Activated CD8-positive, alpha-beta memory T cell treated with anti-CD3 and anti-CD28 coated beads, Interleukin-2, amount 10 ng/mL, durations not matched to agents 7 days and 5 days (primary cell): ENCODE data around the gene SETD2. TPM values are rescaled to one million over a fixed set of nuclear protein-coding genes. Genes with fewer than 3 reads are reported as not detected.

Source experiments
- ATAC-seq: fragments of 150-1000 bp; cut with Tn5 transposase; one replicate; pipeline ENCODE4 v1.10.0; 2021; ENCODE audit warnings: moderate library complexity
- CTCF ChIA-PET: fragments of 350-600 bp; sonication (Branson Sonifier 250); formaldehyde crosslinking; loops from one replicate; lab custom pipeline; 2021; ENCODE audit warnings: antibody characterized with exemption; lab: Charles Lee
- DNase-seq: peaks from one replicate; pipeline ENCODE4 v3.0.0-alpha.2; 2020
- H3K27ac Mint-ChIP-seq: one replicate; pipeline ENCODE4 v1.8.0; 2021; ENCODE audit warnings: mild to moderate bottlenecking, mixed read lengths
- H3K27me3 Mint-ChIP-seq: one replicate; pipeline ENCODE4 v1.8.0; 2021; ENCODE audit warnings: mixed read lengths
- H3K36me3 Mint-ChIP-seq: one replicate; pipeline ENCODE4 v1.8.0; 2021; ENCODE audit warnings: mild to moderate bottlenecking, mixed read lengths
- H3K4me1 Mint-ChIP-seq: one replicate; pipeline ENCODE4 v1.8.0; 2021; ENCODE audit warnings: mixed read lengths
- H3K4me3 Mint-ChIP-seq: one replicate; pipeline ENCODE4 v1.8.0; 2021; ENCODE audit warnings: mild to moderate bottlenecking, moderate library complexity, mixed read lengths
- H3K9me3 Mint-ChIP-seq: one replicate; pipeline ENCODE4 v1.8.0; 2022; ENCODE audit warnings: low read depth, mixed read lengths
- total RNA-seq, 2 experiments: library from RNA; stranded (reverse); gene quantifications; one replicate each; pipeline ENCODE4 v1.2.3, GENCODE V29; 2021

Gene SETD2
- total RNA-seq, 2 experiments from 2014 or later, result 38.0 to 43.3 TPM

DNA sequence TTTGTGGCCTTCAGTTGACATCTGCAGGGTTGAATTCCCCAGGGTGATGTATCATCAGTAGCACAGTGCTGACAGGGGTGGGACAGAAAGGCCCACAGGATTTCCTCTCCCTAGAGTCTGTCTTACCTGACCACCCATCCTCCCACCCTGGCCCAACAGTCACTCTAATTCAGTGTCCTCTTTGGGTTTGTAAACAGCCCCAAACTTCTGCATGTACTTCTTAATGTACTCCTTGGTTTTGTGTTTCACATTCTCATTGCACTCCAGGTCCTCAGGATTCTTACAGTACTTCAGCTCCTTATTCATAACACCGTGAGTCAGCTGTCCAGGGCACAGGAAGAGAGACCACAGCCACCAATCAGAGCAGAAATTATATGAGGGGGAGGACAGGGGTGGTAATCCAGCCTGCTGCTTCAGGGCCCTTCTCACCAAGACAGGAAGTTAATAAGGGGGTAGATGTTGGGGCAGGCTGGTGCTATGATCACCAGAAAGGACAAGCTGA lies 146.9 kb downstream of the SETD2 start:
- peak; percentile 82 for DNase-seq
- H3K4me1 Mint-ChIP-seq, result peaks cover 62% of the 10 kb centered on the region

DNA sequence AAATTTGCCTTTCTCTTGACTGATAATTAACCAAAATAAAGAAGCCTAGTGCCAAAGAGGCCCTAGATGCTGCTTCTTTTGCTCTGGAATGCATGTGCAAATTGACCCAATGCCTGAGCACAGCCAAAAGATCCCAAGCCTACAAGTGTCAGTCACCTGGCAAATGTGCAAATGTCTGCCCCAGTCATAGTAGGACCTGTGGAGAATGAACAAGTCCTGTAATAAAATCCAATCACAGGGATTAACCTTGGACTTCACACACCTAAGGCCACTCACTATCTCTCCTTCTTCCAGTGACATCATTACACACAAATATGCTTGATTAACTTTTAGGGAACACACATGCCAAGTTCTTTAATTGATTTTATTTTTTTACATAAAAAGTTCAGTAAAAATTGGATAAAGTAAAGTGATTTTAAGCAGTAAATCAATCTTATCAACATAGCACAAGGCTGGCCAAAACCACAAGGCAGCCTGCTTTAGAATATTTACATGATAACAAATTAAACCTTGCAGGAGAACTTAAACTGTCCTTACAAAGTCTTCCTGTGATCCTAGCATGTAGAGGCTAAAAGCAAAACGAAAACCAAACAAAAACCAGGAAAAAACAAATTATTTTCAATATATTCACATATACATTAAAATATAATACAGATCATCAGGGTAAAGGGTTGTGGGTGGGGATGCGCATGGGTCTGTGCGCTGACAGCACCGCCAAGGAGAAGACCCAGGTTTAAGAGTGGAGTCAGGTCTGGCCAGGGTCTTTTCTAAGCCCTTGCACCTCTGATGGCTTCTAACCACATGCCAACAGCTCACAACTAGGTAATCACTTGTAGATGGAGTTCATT lies 147.6 kb downstream of the SETD2 start:
- DNase-seq (no peak), ATAC-seq (no peak)
- Mint-ChIP-seq H3K27me3 (no peaks in the 10 kb centered on the region), H3K9me3 (no peaks in the 10 kb centered on the region), H3K4me3 (peak overlapping the region; percentile 19), H3K36me3 (peaks cover 12% of the 10 kb centered on the region), H3K4me1 (peaks cover 67% of the 10 kb centered on the region), H3K27ac (peak overlapping the region; percentile 88)
- CTCF ChIA-PET, result interaction anchor here (0.8 to 2.3 kb wide), 9 partner anchors 8 to 308 kb away, joined by 3 to 7 read pairs (median 4); partner anchors contain the start of genes NBEAL2 and SETD2

More for the DNA sequence above, 146.9 kb downstream of the SETD2 start:
- ATAC-seq, result peak; percentile 77
- CTCF ChIA-PET, result interaction anchor here (0.6 to 2.3 kb wide), 10 partner anchors 9 to 307 kb away, joined by 3 to 7 read pairs (median 4); partner anchors contain the start of genes NBEAL2 and SETD2
- H3K27ac Mint-ChIP-seq, result peak overlapping the region; percentile 88
- peak overlapping the region; percentile 19 for H3K4me3 Mint-ChIP-seq
- H3K27me3 Mint-ChIP-seq, result no peaks in the 10 kb centered on the region
- no peaks in the 10 kb centered on the region for H3K9me3 Mint-ChIP-seq
- peaks cover 12% of the 10 kb centered on the region for H3K36me3 Mint-ChIP-seq

DNA sequence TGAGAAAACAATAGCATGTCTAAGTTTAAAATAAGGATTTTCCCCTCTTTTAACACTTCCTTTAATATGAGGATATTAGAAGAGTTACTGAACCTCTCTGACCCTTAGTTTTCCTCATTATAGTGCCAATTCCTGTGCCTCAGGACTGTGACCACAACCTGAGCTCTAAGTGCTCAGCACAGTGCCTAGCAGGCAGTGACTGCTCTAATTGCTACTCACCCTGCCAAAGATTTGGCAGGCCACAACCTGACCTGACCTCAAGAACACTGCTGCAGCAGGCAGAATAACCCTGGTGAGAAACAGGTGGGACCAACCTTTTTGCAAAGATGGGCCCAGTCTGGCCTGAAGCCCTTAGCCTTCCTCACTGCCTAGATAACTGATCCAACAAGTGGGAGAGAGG lies 148.8 kb downstream of the SETD2 start:
- Mint-ChIP-seq H3K36me3 (peaks cover 11% of the 10 kb centered on the region), H3K9me3 (no peaks in the 10 kb centered on the region), H3K4me1 (peaks cover 70% of the 10 kb centered on the region), H3K27me3 (no peaks in the 10 kb centered on the region), H3K4me3 (no peak overlapping the region), H3K27ac (peak overlapping the region; percentile 64)
- ATAC-seq (no peak), DNase-seq (peak; percentile 43)
- CTCF ChIA-PET, result no interaction called here

DNA sequence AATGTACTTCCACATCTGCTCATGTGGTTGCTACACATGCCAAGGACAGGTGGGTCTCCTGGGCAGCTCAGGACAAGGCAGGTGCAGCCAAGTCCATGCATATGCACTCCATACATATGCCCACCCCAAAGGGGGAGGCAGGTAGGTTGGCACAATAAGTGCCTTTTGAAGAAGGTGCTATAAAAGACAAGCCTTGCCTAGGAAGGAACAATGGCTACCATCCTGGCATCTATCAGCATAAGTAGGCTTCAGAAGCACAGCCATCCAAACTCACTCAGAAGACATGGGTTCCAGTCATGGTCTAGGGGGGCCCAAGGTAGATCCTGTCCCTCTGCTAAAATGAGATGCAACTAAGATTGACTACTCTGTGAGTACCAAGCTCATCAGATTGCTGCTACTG lies 149.9 kb downstream of the SETD2 start:
- no peak overlapping the region for H3K27ac Mint-ChIP-seq
- H3K9me3 Mint-ChIP-seq, result no peaks in the 10 kb centered on the region
- ATAC-seq (no peak), DNase-seq (no peak)
- peaks cover 66% of the 10 kb centered on the region for H3K4me1 Mint-ChIP-seq
- no peaks in the 10 kb centered on the region for H3K27me3 Mint-ChIP-seq
- H3K36me3 Mint-ChIP-seq, result peaks cover 9% of the 10 kb centered on the region
- no peak overlapping the region for H3K4me3 Mint-ChIP-seq
- CTCF ChIA-PET, result no interaction called here

DNA sequence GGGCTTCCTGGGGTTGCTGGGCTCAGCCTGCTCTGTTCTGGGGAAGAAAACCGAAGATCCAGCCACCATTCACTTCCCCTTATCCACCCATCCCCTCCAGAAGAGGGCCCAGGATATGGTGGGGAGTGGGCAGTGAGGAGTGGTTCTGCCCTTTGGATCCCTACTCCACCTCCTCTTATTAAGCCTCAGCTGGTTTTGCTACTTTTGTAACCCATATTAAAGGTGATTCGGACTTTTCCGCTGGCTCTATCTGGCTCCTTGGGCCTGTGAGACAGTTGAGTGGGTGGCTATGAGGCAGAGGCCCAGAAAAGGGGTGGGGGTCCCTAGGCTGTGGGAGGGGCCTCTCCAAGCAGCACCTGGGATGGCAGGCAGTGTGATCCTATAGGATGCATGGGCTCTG lies 150.7 kb downstream of the SETD2 start:
- no peaks in the 10 kb centered on the region for H3K9me3 Mint-ChIP-seq
- DNase-seq (no peak), ATAC-seq (no peak)
- no peaks in the 10 kb centered on the region for H3K27me3 Mint-ChIP-seq
- H3K36me3 Mint-ChIP-seq, result peaks cover 8% of the 10 kb centered on the region
- H3K4me1 Mint-ChIP-seq, result peaks cover 63% of the 10 kb centered on the region
- CTCF ChIA-PET, result interaction anchor here (1.2 kb wide), 1 partner anchor 16 kb away, joined by 3 read pairs; no protein-coding TSS in a partner anchor
- no peak overlapping the region for H3K27ac Mint-ChIP-seq
- no peak overlapping the region for H3K4me3 Mint-ChIP-seq

DNA sequence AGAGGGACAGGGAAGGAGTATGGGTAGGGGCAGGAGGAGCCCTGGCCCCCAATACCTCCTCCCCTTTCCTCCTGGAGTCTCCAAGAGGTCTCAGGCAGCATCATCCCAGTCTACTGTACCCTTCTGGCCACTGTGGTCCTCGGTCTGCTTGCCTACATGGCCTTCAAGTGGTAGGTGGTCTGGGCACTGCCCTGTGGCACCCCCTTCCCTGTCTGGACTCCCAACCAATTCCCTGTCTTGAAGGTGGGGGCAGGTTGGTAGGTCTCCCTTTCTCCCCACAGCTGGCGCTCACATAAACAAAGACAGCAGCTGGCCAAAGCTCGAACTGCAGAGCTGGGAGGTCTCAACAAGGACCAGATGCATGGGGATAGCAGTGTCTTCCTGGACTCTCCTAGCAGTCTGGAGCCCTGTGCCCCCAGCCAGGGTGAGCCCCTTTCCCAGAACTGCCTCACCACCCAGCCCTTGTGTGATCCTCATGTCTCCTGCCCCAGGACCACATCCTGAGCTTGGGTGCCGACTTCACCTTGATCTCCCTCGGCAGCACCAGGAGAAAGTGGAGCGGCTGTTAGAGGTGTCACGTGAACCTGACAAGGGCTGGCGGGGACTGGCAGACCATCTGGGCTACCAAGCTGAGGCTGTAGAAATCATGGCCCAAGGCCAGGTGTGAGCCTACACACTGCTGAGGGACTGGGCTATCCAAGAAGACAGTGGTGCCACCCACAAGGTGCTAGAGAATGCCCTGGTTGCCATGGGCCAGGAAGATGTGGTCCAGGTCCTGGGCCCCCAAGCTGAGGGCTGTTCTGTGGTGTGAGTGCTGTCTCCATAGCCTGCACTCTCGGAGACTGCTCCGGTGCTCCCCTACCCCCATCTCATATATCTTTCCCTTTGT lies 151.3 kb downstream of the SETD2 start:
- ATAC-seq (no peak), DNase-seq (no peak)
- Mint-ChIP-seq H3K27me3 (no peaks in the 10 kb centered on the region), H3K36me3 (peaks cover 7% of the 10 kb centered on the region), H3K27ac (no peak overlapping the region), H3K4me1 (peaks cover 59% of the 10 kb centered on the region), H3K4me3 (no peak overlapping the region), H3K9me3 (no peaks in the 10 kb centered on the region)
- CTCF ChIA-PET, result interaction anchor here (1.2 to 2.5 kb wide), 2 partner anchors 15 to 33 kb away, joined by 3 to 6 read pairs; partner anchors contain the start of gene NBEAL2

DNA sequence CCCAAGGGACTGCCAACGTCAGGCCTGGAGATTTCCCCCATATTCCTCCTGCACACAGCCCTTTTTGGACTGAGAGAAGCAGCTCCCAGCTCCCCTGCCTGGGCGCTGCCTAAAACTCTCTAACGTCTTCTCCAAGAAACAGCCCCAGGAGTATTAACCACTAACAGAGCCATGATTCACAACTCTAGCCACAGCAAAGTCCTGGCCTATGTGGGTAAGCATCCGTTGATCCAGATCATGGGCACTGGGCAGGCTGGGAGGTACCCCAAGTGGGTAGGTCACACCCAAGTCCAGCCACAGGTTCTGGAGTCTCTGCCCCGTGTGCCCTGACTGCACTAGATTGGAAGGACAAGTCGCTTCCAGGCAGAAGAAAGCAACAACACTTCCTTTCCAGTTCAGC lies 152.5 kb downstream of the SETD2 start:
- no peaks in the 10 kb centered on the region for H3K9me3 Mint-ChIP-seq
- H3K27ac Mint-ChIP-seq, result no peak overlapping the region
- H3K4me3 Mint-ChIP-seq, result no peak overlapping the region
- CTCF ChIA-PET, result interaction anchor here (1.0 to 2.5 kb wide), 6 partner anchors 8 to 102 kb away, joined by 3 to 6 read pairs (median 3); partner anchors contain the start of gene NBEAL2
- peaks cover 7% of the 10 kb centered on the region for H3K36me3 Mint-ChIP-seq
- no peak for DNase-seq
- peaks cover 47% of the 10 kb centered on the region for H3K4me1 Mint-ChIP-seq
- no peaks in the 10 kb centered on the region for H3K27me3 Mint-ChIP-seq
- no peak for ATAC-seq

DNA sequence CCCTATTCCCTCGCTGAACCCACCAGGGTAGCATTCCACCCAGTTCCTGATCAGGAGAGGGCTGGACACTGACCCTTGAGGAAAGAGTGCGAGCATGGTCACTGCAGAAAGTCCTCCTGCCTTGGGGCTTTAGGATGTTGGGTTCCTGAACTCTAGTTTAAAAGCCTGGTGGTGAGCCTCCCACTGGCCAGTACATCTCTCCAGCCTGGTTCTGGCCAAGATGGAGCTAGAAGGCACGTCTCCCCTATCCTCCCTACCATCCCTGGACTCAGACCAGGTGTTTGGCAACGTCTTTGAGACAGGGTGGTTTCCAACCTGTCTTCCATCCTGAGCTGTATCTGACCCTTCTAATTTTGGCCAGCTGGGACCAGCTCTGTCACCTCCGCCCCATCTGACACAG lies 153.0 kb downstream of the SETD2 start:
- CTCF ChIA-PET, result interaction anchor here (0.5 to 2.5 kb wide), 7 partner anchors 9 to 102 kb away, joined by 3 to 6 read pairs (median 3); partner anchors contain the start of gene NBEAL2
- H3K36me3 Mint-ChIP-seq, result peaks cover 9% of the 10 kb centered on the region
- H3K27me3 Mint-ChIP-seq, result no peaks in the 10 kb centered on the region

DNA sequence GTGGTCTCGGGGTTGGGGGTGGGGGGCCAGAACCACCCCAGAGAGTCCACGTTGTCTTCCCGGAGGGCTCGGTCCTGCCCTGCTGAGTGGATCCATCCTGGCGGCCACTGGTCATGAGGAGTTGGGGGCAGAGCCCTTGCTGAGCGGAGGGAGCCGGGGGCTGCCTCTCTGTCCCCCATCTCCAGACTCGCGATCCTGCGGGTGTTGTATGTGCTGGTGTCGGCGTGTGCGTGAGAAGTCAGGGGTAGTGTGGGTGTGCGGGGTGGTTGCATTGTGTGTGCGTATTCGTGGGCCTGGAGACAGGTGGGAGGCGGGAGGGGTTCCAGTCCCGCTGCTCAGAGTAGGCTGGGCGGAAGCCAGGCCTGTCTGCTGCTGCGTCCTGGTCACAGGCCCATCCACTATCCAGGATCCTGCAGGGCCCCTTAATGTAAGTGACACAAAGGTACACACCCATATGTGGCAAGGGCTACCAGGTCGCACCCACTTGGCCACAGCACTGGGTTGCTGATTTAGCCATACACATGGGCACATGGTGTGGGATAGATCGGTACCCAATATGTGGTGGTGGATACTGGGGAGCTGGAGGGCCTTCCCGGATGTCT lies 153.7 kb downstream of the SETD2 start:
- ATAC-seq, result no peak
- DNase-seq, result peak; percentile 39
- Mint-ChIP-seq H3K36me3 (peaks cover 12% of the 10 kb centered on the region), H3K27ac (peak overlapping the region; percentile 75), H3K27me3 (no peaks in the 10 kb centered on the region), H3K9me3 (no peaks in the 10 kb centered on the region), H3K4me3 (peak overlapping the region; percentile 59), H3K4me1 (peaks cover 36% of the 10 kb centered on the region)
- CTCF ChIA-PET, result interaction anchor here (0.9 to 2.5 kb wide), 5 partner anchors 9 to 87 kb away, joined by 3 to 6 read pairs (median 3); partner anchors contain the start of gene NBEAL2

More for the DNA sequence above, 153.0 kb downstream of the SETD2 start:
- Mint-ChIP-seq H3K4me3 (no peak overlapping the region), H3K4me1 (peaks cover 42% of the 10 kb centered on the region), H3K9me3 (no peaks in the 10 kb centered on the region), H3K27ac (no peak overlapping the region)
- ATAC-seq (no peak), DNase-seq (no peak)

DNA sequence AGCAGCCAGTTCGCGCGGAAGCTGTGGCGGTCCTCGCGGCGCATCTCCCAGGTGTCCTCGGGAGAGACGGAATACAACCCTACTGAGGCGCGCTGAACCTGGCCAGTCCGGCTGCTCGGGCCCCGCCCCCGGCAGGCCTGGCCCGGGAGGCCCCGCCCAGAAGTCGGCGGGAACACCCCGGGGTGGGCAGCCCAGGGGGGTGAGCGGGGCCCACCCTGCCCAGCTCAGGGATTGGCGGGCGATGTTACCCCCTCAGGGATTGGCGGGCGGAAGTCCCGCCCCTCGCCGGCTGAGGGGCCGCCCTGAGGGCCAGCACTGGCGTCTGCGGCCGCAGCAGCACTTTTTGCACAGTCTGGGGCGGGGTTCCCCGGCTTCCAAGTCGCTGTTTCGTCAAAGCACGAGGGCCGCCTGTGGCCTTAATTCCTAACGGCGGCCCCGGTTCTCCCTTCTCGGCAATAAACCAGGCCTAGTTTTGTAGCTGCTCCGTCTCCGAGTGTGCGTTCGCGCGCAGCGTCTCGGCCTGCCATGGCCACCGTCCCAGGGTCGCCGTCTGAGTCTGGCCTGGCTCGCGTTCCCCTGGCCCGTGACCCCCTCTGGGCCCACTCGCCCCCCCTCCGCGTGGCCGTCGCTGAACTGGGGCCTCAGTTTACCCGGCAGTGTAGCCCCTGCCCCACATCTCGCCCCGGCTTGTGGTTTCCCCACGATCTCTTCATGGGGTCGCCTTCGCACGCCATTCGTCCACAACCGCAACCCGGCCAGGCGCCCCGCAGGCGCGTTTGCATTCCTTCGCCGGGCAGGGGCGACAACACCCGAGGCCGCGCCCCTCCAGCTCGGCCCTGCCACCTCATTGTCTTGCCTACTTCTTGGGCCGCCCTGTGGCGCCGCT lies 154.4 kb downstream of the SETD2 start:
- Mint-ChIP-seq H3K36me3 (peaks cover 12% of the 10 kb centered on the region), H3K27me3 (no peaks in the 10 kb centered on the region), H3K4me1 (peaks cover 33% of the 10 kb centered on the region), H3K4me3 (peak overlapping the region; percentile 59), H3K27ac (peak overlapping the region; percentile 75), H3K9me3 (no peaks in the 10 kb centered on the region)
- CTCF ChIA-PET, result interaction anchor here (0.7 to 2.5 kb wide), 4 partner anchors 21 to 155 kb away, joined by 3 to 6 read pairs (median 4); partner anchors contain the start of genes NBEAL2 and SETD2
- DNase-seq, result peak; percentile 92
- ATAC-seq, result peak; percentile 94

DNA sequence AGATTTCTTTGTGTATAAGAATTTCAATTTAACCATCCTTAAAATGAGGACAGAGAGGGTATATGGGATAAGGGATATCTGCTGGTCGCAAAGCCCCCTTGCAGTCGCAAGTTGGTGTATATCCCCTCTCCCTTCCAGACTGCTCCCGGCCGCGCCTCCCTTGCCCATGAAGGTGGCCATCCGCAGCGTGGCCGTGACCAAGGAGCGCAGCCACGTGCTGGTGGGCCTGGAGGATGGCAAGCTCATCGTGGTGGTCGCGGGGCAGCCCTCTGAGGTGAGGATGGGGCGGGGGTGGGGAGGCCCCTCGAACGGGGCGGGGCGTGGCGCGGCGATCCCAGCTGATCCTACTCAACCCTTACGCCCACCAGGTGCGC lies 155.1 kb downstream of the SETD2 start:
- ATAC-seq (no peak), DNase-seq (no peak)
- no peaks in the 10 kb centered on the region for H3K9me3 Mint-ChIP-seq
- H3K27me3 Mint-ChIP-seq, result no peaks in the 10 kb centered on the region
- peaks cover 29% of the 10 kb centered on the region for H3K4me1 Mint-ChIP-seq
- CTCF ChIA-PET, result interaction anchor here (0.7 to 1.5 kb wide), 4 partner anchors 8 to 156 kb away, joined by 3 to 4 read pairs (median 3); partner anchors contain the start of gene SETD2
- H3K27ac Mint-ChIP-seq, result peak overlapping the region; percentile 60
- H3K36me3 Mint-ChIP-seq, result peaks cover 16% of the 10 kb centered on the region
- H3K4me3 Mint-ChIP-seq, result peak overlapping the region; percentile 25
